ENCODE data around the gene ADAMTS18.

DNA sequence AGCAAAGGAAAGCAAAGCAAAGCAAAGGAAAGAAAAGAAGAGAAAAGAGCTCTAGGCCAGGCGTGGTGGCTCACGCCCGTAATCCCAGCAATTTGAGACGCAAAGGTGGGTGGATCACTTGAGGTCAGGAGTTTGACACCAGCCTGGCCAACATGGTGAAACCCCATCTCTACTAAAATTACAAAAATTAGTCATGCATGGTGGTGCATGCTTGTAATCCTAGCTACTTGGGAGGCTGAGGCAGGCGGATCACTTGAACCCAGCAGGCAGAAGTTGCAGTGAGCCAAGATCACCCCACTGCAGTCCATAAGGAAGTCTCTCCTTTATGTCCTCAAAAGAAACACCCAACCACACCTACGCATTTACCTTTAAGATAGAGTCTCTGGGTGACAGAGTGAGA lies 70.1 kb downstream of the ADAMTS18 start:
- TF ChIP-seq, protein P1, sequence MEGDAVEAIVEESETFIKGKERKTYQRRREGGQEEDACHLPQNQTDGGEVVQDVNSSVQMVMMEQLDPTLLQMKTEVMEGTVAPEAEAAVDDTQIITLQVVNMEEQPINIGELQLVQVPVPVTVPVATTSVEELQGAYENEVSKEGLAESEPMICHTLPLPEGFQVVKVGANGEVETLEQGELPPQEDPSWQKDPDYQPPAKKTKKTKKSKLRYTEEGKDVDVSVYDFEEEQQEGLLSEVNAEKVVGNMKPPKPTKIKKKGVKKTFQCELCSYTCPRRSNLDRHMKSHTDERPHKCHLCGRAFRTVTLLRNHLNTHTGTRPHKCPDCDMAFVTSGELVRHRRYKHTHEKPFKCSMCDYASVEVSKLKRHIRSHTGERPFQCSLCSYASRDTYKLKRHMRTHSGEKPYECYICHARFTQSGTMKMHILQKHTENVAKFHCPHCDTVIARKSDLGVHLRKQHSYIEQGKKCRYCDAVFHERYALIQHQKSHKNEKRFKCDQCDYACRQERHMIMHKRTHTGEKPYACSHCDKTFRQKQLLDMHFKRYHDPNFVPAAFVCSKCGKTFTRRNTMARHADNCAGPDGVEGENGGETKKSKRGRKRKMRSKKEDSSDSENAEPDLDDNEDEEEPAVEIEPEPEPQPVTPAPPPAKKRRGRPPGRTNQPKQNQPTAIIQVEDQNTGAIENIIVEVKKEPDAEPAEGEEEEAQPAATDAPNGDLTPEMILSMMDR (IDR thresholded peaks at IDR 0.05; ENCODE audit: insufficient read depth, low read depth, low read length): no peak
- TF ChIP-seq EZH2 (IDR thresholded peaks at IDR 0.05; ENCODE audit: insufficient read depth, low read length): no peak
